Measurements from ENCODE around the gene RUNX1. TPM values are rescaled to one million over a fixed set of nuclear protein-coding genes. Genes with fewer than 3 reads are reported as not detected.

Gene RUNX1
- polyA plus RNA-seq, 1 of the 3 experiments (the other 2 are of a cell fraction), result 17.1 TPM

- H3K79me2 ChIP-seq (ENCODE audit: insufficient read depth), result no peaks in the 10 kb centered on the region
- H3K9me2 ChIP-seq, result no peaks in the 10 kb centered on the region
- H4K20me1 ChIP-seq (ENCODE audit: insufficient read depth), result no peaks in the 10 kb centered on the region
- no peaks in the 10 kb centered on the region for H3K36me3 ChIP-seq (replicated peaks in 1 of 2; ENCODE audit: control insufficient read depth in 1 of 2, insufficient read depth in 2 of 2, low read length in 1 of 2)
- no peak overlapping the region for H3K4me2 ChIP-seq
- H3K27ac ChIP-seq (ENCODE audit: low read depth in 2 of 2, low read length in 1 of 2), result no peak overlapping the region
- no peaks in the 10 kb centered on the region for H3K4me1 ChIP-seq (ENCODE audit: control insufficient read depth in 1 of 2, insufficient read depth in 2 of 2, low read depth in 1 of 2, low read length in 1 of 2)
- no peak for TF ChIP-seq CTCF (IDR thresholded peaks at IDR 0.05)
- no peak for TF ChIP-seq JUND (IDR thresholded peaks at IDR 0.05)
- no peak for TF ChIP-seq MAX (IDR thresholded peaks at IDR 0.05; ENCODE audit: low read depth)
- TF ChIP-seq MXI1 (IDR thresholded peaks at IDR 0.05; ENCODE audit: low read depth, low read length), result no peak
- no peak for TF ChIP-seq TCF12 (IDR thresholded peaks at IDR 0.05)
- no peak for TF ChIP-seq IRF3 (IDR thresholded peaks at IDR 0.05; ENCODE audit: low read depth, low read length)
- no peak for TF ChIP-seq POLR2AphosphoS5 (IDR thresholded peaks at IDR 0.05; ENCODE audit: low read depth, low read length)
- TF ChIP-seq EZH2phosphoT487 (IDR thresholded peaks at IDR 0.05; ENCODE audit: borderline replicate concordance, low read depth), result no peak
- no peak for TF ChIP-seq GABPA (IDR thresholded peaks at IDR 0.05; ENCODE audit: low read depth)
- TF ChIP-seq RCOR1 (IDR thresholded peaks at IDR 0.05; ENCODE audit: low read length), result no peak
- no peak for TF ChIP-seq NFIC (IDR thresholded peaks at IDR 0.05; ENCODE audit: borderline replicate concordance)
- TF ChIP-seq SIN3A (IDR thresholded peaks at IDR 0.05; ENCODE audit: borderline replicate concordance, low read depth, low read length), result no peak
- TF ChIP-seq PBX3 (IDR thresholded peaks at IDR 0.05), result no peak
- TF ChIP-seq ZBTB33 (IDR thresholded peaks at IDR 0.05; ENCODE audit: borderline replicate concordance, low read depth), result no peak
- TF ChIP-seq TEAD4 (IDR thresholded peaks at IDR 0.05; ENCODE audit: borderline replicate concordance, insufficient read depth), result no peak
- no peak for TF ChIP-seq MEF2A (IDR thresholded peaks at IDR 0.05; ENCODE audit: borderline replicate concordance, low read depth)
- TF ChIP-seq YY1 (IDR thresholded peaks at IDR 0.05; ENCODE audit: low read depth), result no peak
- TF ChIP-seq RFX5 (IDR thresholded peaks at IDR 0.05; ENCODE audit: low read length), result no peak
- TF ChIP-seq ELF1 (IDR thresholded peaks at IDR 0.05), result no peak
- no peak for TF ChIP-seq FOXJ3 (CRISPR knock-in tag; IDR thresholded peaks at IDR 0.05)
- no peak for DNase-seq
- no peak overlapping the region for H3K4me3 ChIP-seq (ENCODE audit: low read depth in 2 of 2, low read length in 1 of 2)
- H2AFZ ChIP-seq (ENCODE audit: low read depth), result no peak overlapping the region
- no peak overlapping the region for H3K9ac ChIP-seq
- POLR2A ChIA-PET, result no interaction called here
- CTCF ChIA-PET, result no interaction called here
- no peaks in the 10 kb centered on the region for H3K27me3 ChIP-seq (ENCODE audit: insufficient read depth)
- 96% methylated on average over 1 of the region's 3 CpGs for WGBS (ENCODE audit: low lambda C conversion rate)
- no peaks in the 10 kb centered on the region for H3K9me3 ChIP-seq
- H3F3A ChIP-seq (replicated peaks; ENCODE audit: insufficient read depth), result no peaks in the 10 kb centered on the region
Measured at GRCh38 chr21:35023396-35024070, 25.6 kb downstream of the RUNX1 start.
